IPS-11a (cell line): ENCODE results near the gene MARCHF4.

Source experiments
- H3K4me3 ChIP-seq: one replicate; pipeline ENCODE4 v1.5.1; 2013; ENCODE audit warnings: low read depth, low read length, control low read depth

Gene MARCHF4, protein sequence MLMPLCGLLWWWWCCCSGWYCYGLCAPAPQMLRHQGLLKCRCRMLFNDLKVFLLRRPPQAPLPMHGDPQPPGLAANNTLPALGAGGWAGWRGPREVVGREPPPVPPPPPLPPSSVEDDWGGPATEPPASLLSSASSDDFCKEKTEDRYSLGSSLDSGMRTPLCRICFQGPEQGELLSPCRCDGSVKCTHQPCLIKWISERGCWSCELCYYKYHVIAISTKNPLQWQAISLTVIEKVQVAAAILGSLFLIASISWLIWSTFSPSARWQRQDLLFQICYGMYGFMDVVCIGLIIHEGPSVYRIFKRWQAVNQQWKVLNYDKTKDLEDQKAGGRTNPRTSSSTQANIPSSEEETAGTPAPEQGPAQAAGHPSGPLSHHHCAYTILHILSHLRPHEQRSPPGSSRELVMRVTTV

DNA sequence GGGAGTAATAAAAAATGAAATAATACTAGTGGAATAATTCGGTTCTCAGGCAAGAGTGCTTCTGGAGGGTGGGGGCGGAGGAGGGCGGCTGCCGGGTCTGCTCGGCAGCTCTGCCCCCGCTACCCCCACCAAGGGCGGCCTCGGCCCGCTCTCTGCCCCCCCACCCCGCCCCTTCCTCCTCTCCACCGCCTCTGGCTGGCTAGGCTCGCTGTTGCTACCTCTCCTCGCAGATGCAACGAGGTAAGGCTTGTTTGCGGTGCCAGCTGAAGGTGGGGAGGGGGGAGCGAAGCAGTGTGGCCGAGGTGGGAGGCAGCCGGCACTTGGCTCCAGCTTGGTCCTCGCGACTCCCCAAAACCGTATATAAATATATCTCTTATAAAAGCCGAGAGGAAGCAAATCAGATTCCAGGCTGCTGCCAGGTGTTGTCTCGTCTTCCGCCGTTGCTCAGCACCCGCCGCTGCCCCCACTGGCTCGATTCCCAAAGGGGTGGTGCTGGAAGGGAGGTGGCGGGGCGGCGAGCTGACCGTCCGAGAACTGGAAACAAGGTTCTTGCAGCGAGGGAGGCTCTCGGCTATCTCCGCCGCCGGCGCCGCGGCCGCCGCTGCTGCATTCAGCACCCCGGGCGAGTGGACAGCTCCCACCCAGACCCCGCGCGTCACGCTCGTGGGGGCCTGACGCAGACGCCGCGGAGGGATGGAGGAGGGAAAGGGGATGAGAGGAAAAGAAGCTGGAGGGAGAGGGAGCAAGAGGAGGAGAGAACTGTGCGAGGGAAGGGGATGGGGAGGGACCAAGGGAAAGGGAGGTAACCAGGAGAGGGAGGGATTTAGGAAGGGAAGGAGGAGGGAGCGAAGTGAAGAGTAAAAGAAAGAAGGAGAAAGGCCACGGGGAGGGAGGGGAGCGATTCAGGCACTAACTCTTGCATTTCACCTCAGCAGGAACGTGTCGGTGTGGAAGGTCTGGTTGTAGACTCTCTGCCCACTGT is at the start of gene MARCHF4:
Gene MARCHF4, minus strand, starts transcription at position 763 of the 982 bp plus-strand sequence. CDS start 2,223 bp downstream, outside the sequence.
- peak within 1 kb of the TSS; percentile 73 for H3K4me3 ChIP-seq

GRCh38 chr2:216420367-216421101 is 48.3 kb upstream of the MARCHF4 start:
- H3K4me3 ChIP-seq = no peak overlapping the region

- no peak overlapping the region for H3K4me3 ChIP-seq
Measured at GRCh38 chr2:216418981-216419380, 46.7 kb upstream of the MARCHF4 start.

- H3K4me3 ChIP-seq = no peak overlapping the region
Measured at GRCh38 chr2:216416571-216417307, 44.5 kb upstream of the MARCHF4 start.

- no peak overlapping the region for H3K4me3 ChIP-seq
Measured at GRCh38 chr2:216415541-216415940, 43.3 kb upstream of the MARCHF4 start.

DNA sequence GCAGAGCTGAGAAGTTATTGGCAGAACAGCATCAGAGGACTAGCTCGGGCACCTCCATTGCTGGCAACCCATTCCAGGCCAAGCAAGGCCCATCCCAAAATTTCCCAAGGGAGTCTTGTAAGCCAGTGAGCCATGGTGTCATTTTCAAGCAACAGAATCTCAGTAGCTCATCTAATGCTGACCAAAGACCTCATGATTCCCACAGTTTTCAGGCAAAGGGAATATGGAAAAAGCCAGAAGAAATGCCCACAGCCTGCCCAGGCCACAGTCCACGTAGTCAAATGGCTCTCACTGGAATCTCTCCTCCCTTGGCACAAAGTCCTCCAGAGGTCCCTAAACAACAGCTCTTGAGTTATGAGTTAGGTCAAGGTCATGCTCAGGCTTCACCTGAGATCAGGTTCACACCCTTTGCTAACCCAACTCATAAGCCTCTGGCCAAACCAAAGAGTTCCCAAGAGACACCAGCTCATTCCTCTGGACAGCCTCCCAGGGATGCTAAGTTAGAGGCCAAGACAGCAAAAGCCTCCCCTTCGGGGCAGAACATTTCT is 42.6 kb upstream of the MARCHF4 start:
- H3K4me3 ChIP-seq = no peak overlapping the region

- no peak overlapping the region for H3K4me3 ChIP-seq
Measured at GRCh38 chr2:216413882-216414281, 41.6 kb upstream of the MARCHF4 start.

GRCh38 chr2:216412022-216412999 is 40.0 kb upstream of the MARCHF4 start, which contains the start of gene SMARCAL1:
SMARCAL1 (plus strand) TSS chr2:216412484; CDS start chr2:216414705, 2,221 bp downstream.
- peak within 1 kb of the TSS; percentile 94 for H3K4me3 ChIP-seq

DNA sequence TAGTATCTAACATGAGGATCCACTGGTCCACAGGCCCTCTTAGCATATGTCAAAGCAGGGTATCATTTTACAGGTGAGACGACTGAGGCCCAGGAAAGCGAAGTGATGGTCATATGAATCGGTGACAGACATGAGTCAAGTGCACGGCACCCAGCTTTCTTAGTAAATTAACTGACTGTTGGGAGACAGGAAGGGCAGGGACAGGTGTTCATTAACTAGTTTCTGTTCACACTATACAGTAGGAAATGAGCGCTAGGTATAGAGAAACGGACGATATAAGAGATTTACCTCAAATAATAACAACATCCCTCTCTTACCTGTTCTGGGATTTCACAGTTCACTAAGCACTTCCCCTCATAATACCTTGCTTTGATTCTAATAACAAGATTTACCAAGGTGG is 38.3 kb upstream of the MARCHF4 start:
- no peak overlapping the region for H3K4me3 ChIP-seq

- H3K4me3 ChIP-seq = no peak overlapping the region
Measured at GRCh38 chr2:216408426-216409290, 36.4 kb upstream of the MARCHF4 start.

DNA sequence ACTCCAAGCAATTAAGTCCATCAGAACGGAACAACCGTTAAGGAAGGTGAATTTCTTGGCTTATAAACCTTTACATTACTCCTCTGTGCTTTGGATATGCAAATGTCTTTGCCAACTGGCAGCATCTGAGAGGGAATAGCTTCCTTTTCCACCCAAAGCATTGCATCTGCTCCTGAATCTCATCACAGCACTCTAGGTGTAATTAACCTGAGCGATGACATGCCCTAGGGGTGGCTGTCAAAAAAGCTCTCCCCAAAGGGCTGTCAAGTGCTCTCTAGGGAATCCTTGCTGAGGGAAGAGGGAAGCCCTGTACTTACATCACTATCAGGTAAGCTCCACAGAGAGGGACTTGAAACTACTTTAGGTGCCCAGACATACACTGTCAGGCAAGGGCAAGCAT is 34.5 kb upstream of the MARCHF4 start:
- no peak overlapping the region for H3K4me3 ChIP-seq

- H3K4me3 ChIP-seq = no peak overlapping the region
Measured at GRCh38 chr2:216405588-216405987, 33.3 kb upstream of the MARCHF4 start.

- no peak overlapping the region for H3K4me3 ChIP-seq
Measured at GRCh38 chr2:216404010-216404618, 31.8 kb upstream of the MARCHF4 start.

DNA sequence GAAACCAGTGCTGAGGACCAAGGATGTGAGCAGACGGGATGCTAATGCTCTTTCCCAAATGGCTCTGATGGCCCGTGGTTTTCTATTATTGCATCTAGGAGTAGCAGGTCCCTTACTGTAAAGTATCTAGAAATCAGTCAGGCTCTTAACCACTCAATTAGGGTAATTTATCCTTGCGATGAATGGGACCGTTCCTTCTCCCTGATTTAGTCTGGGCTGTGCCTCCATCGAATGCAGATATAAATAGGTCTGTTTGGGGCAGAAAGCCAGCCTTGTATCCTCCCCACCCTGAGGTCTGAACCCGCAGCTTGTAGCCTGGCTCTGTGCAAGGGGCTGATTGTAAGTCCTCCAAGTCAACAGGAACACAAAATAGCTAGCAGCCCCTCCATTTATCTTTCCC is 30.5 kb upstream of the MARCHF4 start:
- no peak overlapping the region for H3K4me3 ChIP-seq

DNA sequence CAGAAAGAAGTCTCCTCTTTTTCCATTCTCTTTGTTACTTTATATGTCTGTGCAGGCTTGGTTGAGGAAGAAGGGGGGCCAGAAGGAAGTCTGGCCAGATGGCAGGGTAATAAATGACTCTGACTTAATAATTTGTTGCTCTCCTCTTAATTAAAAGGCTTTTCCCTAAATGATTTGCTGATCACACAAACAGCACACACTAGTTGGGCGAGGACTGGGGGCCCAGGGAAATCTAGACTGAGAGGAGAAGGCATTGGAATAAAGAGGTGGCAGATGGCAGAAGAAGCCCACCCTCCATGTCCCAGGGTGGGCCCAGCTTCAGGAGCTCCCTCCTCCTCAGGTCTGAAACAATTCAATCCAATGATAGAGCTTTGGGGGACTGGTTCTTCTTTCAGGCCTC is 27.3 kb upstream of the MARCHF4 start:
- H3K4me3 ChIP-seq = no peak overlapping the region

DNA sequence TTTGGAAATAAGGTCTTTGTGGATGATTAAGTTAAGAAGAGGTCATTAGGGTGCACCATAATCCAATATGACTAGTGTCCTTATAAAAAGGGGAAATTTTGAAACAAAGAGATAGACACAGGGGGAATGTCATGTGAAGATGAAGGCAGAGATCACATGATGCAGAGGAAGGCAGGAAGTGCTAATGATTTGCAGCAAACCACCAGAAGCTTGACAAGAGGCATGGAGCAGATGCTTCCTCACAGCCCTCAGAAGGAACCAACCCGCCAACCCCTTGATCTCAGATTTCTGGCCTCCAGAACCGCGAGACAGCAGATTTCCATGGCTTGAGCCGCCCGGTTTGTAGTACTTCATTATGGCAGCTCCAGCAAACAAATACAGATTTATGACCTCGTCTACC is 22.6 kb upstream of the MARCHF4 start:
- no peak overlapping the region for H3K4me3 ChIP-seq
